IPS-18c (cell line): Measurements from ENCODE around the gene EPHA6.
"Not testable (repeated sequence)": the region's sequence is repeated elsewhere in the genome, so short reads cannot be mapped to it uniquely, and the experiment has no call there.

Source experiments
- H3K4me3 ChIP-seq: 2 replicates; pipeline ENCODE4 v1.7.0; 2013; ENCODE audit warnings: low read depth, mild to moderate bottlenecking, low read length, moderate library complexity; ENCODE audit not compliant: insufficient read depth
- H3K9me3 ChIP-seq: one replicate; pipeline ENCODE4 v1.6.1; 2013; ENCODE audit warnings: mild to moderate bottlenecking, low read length, moderate library complexity; ENCODE audit not compliant: control insufficient read depth, insufficient read depth

Gene EPHA6

DNA sequence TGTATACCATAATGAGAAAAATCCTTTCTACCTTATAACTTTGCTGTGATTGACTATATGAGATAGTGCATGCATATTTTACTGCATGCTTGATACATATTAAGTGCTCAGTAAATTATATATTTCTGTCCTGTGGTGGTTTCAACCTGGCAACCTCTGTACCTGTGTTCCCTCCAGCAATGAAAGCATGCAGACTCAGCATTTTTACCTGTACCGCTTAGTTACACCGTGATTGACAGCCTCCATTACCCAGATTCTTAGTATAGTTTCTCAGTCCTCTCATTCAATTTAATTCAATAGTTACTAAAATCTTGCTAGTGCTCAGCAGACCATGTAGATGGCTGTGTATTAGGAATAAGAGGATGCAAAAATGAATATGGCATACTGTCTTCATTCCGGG lies 386.0 kb downstream of the EPHA6 start:
- no peak overlapping the region for H3K4me3 ChIP-seq
- H3K9me3 ChIP-seq = no peaks in the 10 kb centered on the region

DNA sequence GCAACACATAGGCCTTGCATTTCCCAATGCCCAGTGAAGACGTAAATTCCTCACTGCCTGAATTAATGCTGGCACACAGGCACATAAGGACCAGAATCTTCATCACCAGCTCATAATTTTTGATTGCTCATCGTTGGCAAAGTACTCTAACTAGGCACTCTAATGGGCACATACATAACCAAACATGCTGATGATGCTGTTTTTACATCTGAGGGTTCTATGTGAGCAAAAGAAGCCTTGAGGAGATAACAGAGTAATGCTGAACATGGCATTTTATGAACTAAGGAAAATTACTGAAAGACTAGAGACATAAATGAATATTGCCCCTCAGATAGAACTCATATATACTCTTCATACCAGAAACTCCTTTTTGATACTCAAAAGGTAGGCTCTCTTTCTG lies 387.4 kb downstream of the EPHA6 start:
- H3K9me3 ChIP-seq = no peaks in the 10 kb centered on the region
- no peak overlapping the region for H3K4me3 ChIP-seq

DNA sequence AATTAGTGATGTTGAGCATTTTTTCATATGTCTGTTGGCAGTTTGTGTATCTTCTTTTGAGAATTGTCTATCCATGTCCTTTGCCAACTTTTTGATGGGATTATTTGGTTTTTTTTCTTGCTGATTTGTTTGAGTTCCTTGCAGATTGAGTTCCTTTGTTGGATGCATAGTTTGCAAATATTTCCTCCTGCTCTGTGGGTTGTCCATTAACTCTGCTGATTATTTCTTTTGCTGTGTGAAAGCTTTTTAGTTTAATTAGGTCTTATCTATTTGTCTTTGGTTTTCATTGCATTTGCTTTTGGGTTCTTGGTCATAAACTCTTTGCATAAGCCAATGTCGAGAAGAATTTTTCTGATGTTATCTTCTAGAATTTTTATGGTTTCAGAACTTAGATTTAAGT lies 414.6 kb downstream of the EPHA6 start:
- Histone ChIP-seq H3K4me3 (no peak overlapping the region), H3K9me3 (no peaks in the 10 kb centered on the region)

DNA sequence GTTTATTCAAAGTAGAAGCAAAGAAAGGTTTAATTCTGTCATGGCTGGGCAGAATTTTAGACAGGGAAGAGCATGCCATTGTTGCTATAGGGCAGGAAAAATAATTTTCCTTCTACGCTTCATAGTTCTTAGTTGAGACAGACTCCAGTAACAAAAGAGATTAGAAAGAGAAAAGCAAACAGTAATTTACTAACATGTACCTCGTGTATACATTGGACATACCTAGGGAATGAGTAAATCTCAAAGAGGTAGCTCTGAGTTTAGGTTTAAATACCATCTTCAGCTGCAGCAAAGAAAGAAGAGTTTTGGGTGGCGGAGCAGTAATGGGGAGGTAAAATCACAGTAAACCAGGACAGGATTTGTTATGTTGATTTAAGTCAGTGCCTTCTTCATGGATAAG lies 416.1 kb downstream of the EPHA6 start:
- no peaks in the 10 kb centered on the region for H3K9me3 ChIP-seq

DNA sequence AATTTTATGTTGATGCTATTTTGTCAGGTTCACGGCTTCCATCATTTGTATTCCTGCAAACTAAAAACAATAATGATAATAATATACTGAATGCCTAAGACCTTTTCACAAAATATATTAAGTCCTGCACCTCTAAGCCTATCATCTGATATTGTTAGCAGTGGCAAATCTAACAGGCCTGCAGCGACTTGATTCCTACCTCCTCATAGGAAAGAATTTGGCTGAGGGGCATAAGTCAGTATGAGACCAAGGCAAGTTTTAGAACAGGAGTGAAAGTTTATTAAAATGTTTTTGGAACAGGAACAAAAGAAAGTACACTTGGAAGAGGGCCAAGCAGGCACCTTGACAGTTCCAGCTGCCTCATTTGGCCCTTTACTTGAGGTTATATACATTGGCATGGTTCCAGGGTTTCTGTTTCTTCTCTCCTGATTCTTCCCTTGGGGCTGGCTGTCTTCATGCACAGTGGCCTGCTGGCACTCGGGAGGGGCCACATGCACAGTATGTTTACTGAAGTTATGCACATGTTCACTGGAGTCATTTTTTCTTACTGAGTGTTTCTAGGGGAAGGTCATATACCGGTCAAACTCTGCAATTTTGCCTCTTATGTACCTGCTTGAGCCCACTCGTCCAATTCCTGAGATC lies 418.1 kb downstream of the EPHA6 start:
- no peaks in the 10 kb centered on the region for H3K9me3 ChIP-seq
- H3K4me3 ChIP-seq = no peak overlapping the region

More for the DNA sequence above, 416.1 kb downstream of the EPHA6 start:
- H3K4me3 ChIP-seq = no peak overlapping the region

DNA sequence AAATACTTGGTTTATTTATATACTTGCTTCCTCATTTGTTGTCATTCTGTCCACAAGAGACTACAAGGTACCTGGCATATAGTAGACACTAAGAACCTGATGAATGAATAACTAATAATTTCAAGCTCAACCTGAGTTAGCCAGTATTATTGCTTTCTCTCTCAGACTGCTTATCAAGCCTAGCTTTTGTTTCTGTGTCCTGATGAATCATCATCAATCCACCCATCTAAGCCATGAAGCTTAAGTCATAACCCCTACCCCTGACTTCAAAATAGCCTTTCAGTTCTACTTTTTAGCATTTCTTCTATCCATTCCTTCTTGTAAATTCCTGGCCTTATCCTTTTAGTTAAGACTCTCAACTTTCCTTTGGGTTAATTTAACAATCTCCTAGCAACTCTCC lies 420.8 kb downstream of the EPHA6 start:
- Histone ChIP-seq H3K4me3 (no peak overlapping the region), H3K9me3 (no peaks in the 10 kb centered on the region)

DNA sequence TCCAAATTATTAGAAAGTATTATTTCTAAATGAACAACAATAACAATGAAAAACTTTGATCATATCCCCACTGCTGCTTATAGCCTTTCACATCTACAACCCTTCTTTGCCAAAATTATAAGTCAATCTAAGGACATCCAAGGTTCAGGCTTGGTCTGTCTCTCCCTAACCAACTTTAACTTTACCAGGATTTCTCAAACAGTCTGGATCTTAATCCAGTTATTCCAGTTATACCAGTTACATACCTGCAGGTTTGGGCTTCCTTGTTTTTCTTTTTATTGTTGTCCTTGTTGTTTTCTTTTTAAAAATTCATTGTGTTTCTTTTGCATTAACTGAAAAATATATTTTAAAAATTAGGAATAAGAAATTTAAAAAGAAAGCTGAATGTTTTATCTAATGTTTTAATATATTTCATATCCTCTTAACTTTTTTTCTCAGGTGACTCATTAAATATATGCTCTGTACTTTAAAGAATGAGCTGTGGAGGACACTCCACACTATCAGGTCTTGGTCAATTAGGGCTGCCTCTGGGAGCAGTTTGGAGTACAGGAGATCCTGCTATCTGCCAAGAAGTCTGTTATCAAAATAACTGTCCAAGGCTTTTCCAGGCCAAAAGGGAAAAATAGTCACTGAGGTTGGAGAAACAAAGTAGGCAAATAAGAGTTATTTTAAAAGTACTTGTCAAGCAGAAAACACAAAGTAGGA lies 421.4 kb downstream of the EPHA6 start:
- H3K4me3 ChIP-seq = no peak overlapping the region
- H3K9me3 ChIP-seq = no peaks in the 10 kb centered on the region

DNA sequence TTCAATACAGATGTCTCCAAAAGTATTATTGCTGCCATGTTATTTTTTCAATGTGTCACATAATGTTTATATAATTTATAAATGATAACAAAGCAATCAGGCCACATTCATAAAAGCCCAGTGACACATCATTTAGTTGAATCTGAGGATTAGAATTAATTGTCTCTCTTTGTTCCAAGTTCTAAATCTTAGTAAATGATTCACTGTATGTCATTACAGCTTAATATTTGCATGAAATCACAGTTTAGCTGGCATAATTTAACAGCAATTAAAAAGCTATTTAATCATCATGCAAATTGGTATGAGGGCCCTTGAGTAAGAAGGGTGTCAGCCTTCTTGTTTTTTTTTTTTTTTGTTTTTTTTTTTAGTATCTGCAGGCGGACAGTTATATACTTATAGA lies 427.0 kb downstream of the EPHA6 start:
- Histone ChIP-seq H3K9me3 (no peaks in the 10 kb centered on the region), H3K4me3 (no peak overlapping the region)

DNA sequence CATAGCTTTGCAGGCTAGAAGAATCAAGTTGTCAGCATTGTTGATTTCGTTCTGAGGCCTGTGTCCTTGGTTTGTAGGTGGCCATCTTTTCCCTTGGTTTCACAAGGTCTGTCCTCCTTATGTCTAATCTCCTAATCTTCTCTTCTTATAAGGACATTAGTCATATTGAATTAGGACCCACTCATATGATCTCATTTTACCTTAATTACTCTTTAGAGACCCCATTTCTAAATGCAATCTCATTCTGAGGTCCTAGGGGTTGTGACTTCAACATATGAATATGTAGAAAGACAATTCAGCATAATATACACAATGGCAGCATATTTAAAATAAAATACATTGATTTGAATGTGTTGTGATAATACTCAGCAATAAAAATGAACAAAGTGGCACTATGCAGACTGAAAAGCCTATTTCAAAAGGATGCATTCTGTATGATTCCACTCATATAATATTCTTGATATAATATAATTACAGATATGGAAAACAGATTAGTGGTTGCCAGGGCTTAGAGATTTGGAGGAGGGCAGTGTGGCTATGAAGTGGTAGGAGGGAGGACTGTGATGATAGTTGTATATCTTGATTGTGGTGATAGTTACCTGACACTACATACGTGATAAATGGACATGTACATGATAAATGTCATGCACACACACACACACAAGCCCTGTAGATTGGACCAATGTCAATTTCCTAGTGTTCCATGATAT lies 431.0 kb downstream of the EPHA6 start:
- H3K4me3 ChIP-seq = no peak overlapping the region
- H3K9me3 ChIP-seq = no peaks in the 10 kb centered on the region

DNA sequence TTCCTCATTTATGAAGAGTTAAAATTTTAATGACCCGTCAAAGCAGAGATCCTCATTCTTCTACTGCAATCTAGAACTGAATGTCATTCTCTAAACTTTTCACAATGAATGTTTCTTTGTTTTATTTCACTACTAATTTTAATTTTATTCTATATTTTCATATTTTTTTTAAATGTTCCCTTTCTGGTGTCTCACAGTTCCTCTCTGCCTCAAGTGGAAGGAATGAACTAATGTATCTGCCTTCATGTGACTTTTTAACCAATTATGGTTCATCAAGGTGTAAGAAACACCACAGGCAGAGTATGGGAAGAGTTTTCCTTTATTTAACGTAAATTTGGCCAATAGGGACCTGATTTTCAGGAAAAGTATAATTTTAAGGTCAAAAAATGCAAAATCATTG lies 441.7 kb downstream of the EPHA6 start:
- Histone ChIP-seq H3K9me3 (no peaks in the 10 kb centered on the region), H3K4me3 (no peak overlapping the region)

DNA sequence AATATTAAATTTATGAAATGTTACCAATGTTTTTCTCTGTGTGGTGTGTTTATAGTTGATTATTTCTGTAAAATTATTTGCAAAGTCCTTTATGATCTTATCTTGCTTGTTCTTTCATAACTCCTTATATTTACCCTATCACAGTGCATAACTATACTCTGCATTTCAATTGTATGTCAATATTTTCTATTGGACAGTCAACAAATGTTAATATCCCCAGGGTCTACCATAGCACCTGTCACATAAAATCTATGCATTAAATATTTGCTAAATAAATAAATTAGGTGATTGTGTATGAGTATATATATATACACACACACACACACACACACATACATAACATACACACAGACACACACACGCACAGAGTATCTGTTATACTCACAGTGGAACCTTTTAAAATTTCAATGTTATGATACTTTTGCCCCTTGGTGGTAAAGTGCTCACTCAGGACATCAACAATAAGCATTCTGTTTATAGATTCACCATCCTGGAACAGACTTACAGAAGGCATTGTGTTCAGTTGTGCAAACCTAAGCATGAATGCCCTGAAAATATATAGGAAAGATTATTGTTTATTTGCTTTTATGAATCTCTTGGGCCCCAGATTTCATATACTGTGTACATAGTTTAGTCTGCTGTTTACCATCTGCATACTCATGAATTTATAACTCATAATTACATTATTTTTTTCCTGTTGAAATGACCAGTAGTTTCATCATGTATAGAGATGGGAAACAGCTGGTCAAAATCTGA lies 443.7 kb downstream of the EPHA6 start:
- H3K9me3 ChIP-seq = no peaks in the 10 kb centered on the region
- no peak overlapping the region for H3K4me3 ChIP-seq

DNA sequence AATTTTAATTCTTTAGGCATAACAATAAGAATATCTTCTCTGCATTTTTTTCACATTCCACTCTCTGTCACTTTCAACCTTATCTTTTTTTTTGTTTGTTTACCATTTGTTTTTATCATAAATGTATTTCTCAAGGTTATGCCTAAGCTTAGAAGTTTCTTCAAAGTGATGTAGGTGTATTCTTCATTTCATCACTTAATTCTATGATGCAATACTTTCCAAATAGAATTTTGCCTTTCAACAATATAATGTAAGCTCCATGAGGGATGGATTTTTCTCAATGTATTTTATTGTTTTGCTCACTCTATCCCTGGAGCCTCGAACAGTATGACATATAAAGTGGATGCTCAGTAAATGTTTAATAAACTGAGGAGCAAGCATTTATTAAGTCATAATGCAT lies 444.9 kb downstream of the EPHA6 start:
- H3K4me3 ChIP-seq = no peak overlapping the region
- H3K9me3 ChIP-seq = no peaks in the 10 kb centered on the region

DNA sequence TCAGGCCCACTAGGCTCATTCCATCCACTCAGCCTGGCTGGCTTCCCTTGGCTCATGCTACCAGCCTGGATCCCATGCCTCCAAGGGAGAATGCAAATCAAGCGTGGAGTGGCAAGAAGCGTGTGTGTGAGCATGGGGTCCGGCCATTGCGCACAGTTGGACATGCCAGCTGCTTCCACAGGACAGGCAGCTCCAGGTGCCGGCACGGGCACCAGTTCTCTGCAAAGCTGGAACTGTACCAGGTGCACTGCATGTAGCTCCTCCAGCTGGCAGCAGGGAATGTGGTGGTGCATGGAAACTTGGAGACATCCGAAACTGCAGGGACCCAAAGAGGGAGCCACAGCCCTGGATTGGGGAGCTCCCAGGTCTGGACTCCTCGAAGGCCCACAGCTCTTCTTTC lies 449.8 kb downstream of the EPHA6 start:
- Histone ChIP-seq H3K9me3 (no peaks in the 10 kb centered on the region), H3K4me3 (no peak overlapping the region)

DNA sequence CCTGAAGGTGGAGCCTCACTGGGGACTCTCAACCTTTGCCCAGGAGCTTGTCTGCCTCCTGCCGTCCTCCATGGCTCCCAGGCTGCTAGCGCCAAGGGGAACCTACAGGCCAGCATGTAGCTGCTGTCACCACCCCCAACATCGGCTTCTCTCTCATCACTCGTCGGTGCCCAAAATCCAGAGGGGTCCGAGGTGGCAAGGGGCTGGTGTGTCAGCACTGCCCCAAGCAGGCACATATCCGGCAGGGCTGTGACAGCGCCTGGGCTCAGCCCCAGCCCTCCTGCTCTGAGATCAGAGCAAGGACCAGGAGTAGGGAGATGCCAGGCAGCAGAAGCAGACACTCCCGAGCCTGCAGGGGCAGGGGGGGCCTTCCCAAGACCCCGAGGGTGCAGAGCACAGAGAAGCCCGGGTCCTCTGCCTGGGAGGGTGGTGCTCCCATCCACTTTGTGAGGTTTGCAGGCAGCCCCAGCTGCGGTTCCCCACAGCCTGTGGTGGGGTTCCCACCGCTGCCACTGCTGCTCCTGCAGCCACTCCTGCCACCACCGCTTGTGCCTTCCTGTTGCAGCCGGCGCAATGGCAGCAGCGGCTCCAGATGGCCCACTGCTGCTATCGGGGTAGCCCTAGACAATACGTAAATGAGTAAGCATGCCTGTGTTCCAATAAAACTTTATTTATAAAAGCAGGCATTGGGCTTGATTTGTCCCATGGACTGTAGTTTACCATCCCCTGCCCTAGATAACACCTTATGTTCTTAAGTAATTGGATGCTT lies 451.0 kb downstream of the EPHA6 start:
- no peaks in the 10 kb centered on the region for H3K9me3 ChIP-seq
- no peak overlapping the region for H3K4me3 ChIP-seq

DNA sequence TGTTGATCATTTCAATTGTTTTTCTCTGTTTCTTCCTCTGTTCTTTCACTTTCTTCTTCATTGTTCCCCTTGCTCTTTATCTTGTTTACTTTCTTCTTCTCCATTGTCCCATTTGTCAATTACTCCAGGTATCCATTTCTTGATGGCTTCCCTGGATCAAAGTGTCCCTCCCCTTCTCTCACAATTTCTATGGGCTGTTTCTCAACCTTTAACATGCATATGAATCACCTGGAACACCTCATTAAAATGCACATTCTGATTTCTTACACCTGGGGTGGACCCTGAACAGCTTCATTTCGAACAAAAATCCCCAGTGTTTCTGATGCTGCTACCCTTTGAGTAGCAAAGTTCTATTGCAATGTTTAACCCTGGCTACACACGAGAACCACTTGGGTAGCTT lies 454.8 kb downstream of the EPHA6 start:
- no peaks in the 10 kb centered on the region for H3K9me3 ChIP-seq
- H3K4me3 ChIP-seq = no peak overlapping the region

DNA sequence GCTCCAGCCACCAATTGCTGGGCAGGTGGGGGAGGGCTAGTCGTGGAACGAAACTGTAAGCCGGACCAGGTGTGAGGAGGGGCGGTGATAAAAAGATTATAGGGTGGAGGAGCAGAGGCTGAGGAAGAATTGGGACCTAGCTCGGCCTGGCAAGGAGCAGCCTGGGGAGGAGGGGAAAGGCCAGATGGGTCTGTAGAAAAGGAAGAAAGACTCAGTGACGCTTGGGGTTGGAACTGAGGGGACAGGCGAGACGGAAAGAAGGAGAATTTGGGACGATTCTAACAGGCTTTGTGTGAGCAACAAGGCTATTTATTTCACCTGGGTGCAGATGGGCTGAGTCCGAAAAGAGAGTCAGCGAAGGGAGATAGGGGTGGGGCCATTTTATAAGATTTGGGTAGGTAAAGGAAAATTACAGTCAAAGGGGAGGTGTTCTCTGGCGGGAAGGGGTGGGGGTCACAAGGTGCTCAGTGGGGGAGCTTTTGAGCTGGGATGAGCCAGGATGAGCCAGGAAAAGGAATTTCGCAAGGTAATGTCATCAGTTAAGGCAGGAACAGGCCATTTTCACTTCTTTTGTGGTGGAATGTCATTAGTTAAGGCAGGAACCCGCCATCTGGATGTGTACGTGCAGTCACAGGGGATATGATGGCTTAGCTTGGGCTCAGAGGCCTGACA lies 462.6 kb downstream of the EPHA6 start:
- H3K4me3 ChIP-seq, H3K9me3 ChIP-seq: not testable (repeated sequence)

DNA sequence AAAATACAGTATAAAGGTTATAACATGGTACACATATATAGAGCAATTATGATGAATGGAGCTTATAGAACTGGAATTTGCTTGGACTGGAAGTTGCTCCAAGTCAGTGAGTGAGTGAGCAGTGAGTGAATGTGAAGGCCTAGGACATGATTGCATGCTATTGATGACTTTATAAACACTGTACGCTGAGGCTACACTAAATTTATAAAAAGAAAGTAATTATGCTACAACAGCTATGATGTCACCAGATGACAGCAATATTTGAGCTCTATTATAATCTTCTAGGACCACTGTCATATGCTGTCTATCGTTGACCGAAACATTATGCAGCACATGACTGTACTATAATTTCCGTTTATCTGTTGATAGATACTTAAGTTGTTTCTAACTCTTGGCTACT lies 463.3 kb downstream of the EPHA6 start:
- Histone ChIP-seq H3K4me3 (no peak overlapping the region), H3K9me3 (no peaks in the 10 kb centered on the region)
